Measurements from ENCODE around the gene HOXC10.
A peak's percentile ranks its signal among the peaks of the same experiment; 100 is the strongest.

Gene HOXC10

DNA sequence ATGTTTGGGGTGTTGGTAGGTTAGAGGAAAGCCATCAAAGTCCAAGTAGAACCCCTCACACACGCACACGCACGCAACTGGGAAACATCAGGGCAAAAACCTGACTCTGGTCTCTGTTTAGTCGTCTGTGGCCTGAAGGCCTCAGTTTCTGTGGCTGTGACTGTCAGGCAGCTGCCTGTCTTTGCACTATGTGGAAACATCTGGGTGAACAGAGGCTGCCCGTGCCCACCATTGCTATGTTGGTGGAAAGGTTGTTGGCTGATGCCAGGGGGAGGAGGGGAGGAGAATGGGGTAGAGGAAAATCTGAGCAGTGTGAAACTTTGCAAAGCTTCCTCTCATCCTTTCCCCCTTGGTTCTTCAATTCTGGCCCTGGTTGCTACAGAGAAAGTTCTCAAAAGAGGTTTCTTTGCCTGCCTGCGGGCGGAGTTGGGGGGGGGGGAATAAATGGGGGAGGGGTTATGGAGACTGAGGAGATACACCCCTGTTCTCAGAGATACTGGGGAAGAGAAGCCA is 7.5 kb downstream of the HOXC10 start:
- no peak for DNase-seq

DNA sequence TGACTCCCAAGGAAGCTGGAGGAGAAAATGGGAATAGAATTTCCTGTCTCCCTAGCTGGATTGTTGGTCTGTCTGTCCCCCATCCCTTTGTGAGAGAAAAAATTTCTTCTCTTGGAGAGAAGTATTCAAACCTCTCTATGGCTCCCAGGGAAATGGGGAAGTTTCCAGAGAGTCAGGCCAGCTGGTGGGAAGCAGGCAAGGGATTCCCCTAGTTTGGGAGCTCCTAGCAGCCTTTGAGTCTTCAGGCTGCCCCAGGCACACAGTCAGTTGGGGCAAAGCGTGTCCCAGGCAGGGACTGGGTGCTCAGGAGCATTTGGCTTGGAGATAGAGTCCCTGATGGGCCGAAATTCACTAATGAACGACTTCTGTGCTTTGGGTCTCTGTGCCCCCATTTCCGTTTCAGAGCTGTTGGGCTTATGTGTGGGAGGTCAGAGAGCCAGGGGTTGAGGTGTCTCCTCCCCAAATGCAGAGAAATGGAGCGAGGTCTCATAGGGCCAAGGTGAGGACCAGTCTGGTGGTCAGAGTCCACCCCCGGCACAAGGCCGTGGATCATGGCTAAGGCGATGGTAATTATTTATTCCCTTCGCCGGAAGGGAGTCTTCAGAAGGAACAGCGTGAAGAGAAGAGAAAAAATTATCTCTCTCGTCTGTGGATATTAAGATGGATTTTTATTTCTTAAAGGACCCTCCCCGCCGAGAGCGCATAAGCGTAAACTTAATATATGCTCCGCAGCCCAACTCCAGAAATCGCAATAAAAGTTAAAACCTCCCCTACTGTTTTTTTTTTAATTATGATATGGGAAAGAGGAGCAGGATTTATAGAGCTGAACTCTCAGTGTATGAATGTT is 8.4 kb downstream of the HOXC10 start:
- DNase-seq: no peak

DNA sequence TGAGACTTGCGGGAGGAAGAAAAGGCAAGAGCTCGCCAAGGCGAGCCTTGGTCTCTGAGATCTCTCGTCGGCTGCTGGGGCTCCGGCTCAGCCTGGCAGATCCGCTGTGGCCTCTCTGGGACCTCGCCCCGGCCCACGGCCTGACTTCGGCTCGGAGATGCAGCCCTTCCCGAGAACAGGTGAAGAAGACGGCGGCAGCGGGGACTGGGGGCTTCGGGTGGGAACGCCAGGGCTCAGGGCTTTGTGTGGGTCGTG is 9.0 kb downstream of the HOXC10 start:
- no peak for DNase-seq

DNA sequence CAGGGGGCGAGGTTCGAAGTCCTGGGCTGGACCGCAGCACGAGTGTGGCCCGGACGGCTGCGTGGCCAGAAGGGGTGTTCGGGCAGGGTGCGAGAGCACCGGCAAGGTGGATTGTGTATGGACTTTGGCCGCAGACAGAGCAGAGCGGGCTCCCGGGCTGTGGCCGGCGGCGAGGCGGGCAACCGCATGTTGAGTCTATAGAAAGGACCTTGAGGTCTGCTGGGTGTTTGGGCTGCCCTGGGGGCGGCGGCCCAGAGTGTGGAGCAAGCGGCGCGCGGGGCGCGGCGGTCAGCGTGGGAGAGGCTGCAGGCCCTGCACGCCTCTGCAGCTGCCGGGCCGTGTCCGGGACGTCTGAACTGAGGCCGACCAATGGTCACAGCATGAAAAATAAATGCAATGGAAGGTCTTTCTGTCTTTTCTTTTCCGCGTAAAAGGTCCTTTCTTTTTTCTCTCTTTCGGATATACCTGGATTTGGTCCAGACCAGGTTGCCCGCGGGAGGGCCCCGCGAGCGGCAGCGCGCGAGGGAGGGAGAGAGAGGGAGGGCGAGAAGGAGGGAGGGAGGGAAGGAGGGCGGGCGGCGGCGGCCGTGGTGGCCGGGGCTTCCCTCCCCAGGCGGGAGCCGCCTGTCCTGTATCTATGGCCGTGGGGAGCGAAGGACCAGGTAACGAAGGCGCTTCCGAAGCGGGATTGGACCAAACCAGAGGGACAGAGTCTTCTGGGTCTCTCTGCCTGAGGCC is 9.5 kb downstream of the HOXC10 start:
- no peak for DNase-seq

DNA sequence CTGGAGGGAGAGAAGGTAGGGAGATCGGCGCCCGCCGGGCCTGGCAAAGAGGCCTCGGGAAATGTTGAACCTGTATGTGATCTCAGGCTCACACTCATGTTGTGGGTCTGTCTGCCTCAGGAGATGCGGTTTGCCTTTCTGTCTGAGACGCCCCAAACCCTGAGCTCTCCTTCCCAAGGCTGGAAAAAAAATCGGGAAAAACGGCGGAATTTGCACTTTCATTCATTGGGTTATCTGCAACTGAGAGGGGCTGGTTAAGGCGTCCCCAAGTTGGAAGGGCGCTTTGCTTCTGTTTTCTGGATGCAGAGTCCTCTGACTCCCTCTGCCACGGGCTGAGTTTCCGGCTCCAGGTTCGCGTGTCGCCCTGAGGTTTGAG is 10.0 kb downstream of the HOXC10 start:
- no peak for DNase-seq

DNA sequence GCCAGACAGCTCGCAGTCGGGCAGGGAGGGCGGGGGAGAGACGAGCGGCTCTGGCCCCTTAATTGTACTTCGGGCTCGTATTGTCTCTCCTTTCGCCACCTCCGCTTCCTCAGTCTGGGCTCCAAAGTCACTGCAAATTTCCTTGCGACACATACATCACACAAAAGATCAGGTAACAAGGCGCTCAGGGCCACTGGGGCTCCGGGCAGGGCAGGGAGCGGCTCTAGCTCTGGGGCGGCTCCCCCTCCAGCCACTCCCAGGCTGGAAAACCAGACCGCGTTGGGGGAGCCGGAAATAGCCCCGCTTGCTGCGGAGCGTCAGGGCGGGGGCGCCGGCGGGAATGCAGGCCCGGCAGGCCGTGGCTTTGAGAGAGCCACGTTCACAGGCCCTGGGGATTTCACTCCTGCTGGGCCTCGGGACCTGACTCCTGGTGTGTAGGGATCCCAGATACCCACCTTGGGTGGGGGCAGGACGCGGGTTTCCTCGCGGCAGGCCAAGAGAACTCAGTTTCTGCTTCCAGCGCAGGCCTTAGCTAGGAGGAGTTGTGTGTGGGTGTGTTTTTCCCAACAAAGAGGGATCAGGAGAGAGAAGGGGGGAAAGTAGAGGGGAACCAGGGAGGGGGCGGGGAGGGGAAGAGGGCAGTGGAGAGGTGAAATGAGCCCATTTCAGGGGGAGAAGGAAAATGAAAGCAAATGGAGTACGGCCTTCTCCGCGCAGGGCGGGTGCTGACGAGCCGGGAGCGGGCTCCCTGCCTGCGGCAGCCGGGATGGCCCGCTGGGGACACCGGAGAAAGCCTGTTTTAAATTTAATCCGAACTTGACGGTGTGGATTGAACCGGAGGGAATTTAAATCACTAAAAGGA is 10.7 kb downstream of the HOXC10 start:
- DNase-seq: peak; percentile 43

DNA sequence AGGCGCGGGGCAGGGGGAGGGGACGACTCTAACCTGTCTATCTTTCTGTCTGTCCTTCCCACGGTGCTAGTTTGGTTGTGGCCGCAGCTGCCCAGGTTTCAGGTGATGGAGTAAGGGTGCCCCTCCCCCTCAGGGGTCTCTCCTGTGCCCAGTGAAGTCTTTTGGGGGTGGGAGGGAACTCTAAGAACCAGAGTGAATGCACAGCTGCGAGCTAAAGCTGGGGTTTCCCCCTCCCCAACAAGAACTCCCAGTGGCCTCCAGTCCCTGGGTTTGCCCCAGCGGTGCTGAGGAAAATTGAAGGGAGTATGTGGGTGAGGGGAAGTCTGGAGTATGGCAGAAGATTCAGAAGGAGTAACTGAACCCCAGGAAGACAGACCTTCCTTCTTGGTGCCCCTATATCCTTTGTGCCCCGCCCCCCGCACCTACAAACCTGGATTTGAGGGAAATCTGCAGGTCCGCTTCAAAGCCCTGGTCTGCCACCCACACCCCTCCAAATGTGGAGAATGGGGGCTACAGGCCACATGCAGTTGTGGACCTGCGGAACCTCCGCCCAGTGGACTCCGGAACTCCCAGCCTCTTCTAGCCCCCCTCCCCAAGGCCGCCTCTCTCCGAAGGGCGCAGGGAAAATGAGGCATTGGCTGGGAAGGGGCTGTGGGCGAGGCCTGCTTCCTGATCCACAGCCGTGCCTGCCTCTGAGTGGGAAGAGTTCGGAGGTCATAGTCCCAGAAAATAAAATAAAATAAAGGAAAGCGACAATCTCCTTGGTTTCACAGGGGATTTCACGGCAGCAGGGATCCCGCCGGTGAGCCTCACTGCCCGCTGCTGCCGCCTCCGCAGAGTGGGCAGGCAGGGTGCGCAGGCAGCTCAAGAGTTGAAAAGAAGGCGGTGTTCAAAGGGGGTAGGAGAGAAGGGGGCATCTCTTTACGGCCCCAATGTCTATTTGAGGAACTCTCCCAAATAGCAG is 11.6 kb downstream of the HOXC10 start:
- DNase-seq: no peak

DNA sequence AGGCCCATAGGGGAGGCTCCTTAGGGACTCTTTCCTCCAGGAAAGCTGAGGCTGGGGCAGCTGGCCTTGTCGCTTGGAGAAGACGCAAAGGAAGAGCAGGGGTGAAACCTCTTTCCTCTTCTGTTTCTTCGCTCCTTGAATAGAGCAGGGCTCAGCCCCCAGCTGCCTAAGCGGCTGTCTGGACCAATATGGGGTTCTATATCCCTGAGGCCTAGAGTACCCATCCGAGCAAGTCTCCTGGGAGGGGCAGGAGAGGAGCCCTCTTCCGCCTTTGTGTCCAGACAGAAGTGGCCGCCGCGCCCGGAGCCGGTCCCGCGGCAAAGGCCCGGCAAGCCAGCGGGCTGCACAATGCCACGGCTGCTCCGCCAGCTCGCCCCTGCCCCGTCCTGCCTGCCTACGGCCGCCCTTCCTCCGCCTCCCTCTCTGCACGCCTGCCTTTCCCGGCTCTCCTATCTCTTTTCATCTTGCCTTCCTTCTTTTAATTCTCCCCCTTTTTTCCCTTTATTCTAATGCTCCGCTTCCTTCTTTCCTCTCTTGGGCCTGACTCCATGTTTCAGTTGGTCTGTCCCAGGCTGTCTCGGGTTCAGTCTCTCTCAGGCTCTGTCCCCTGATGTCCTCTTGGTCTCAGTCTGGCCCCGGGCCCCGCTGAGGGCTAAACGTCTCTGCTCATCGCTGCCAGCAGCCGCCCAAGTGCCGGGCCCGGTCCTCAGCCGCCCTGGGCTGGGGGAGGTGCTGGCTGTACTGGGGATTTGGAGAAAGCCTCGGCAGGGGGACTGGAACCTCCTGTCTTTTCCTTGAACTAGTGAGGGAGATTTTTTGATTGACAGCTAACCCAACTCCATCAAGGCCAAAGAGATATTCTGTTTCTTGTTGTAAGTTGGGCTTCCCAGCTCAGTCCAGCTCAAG is 12.5 kb downstream of the HOXC10 start:
- DNase-seq: no peak

DNA sequence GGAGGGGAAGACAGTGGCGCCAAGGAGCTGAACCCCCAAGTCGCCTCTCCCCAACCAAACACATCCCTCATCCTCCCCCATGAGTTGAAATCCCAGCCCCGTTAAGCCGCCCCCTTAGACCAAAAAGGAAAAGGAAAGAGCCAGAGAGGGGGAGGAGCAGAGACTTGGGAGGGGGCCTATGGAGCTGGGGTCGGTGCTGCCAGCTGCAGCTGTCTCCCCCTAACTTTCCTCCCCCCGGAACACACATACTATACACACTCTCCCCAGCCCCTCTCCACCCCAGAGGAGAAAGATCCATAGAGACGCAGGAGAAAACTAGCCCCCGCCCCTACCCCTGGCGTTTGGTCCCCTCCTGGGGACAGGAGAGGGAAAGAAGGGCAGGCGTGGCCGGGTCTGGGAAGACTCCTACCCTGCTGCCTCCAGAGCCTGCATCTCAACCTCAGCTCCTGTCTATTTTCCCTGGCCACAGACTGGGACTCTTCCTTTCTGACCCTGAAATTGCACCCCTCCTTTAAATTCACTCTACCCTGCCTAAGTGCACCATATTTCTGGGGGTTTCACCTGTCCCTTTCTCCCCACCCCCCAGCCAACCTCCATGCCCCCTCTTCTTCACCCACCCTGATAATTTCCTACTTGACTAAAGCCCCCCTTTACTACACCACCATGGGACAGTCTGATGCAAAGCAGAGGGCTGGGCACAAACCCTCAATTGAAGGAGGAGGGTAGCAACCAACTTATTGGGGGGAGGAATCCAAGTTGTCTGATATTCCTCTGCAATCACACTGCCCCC is 13.4 kb downstream of the HOXC10 start:
- no peak for DNase-seq

DNA sequence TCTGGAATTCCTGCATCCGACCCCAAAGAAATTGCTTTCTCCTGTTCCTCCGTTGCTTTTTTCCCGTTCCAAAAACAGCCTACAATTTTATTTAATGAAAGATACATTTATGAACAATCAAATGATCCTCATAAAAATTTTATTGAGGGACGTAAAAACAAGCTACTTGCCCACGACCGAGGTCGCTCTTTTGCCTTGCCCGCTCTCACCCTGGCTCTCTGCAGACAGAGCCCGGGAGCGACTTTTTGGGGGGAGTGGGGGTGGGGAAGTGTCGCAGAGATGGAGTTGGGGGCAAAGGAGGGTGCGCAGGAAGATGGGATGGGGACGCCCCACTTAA is 13.9 kb downstream of the HOXC10 start:
- DNase-seq: no peak

DNA sequence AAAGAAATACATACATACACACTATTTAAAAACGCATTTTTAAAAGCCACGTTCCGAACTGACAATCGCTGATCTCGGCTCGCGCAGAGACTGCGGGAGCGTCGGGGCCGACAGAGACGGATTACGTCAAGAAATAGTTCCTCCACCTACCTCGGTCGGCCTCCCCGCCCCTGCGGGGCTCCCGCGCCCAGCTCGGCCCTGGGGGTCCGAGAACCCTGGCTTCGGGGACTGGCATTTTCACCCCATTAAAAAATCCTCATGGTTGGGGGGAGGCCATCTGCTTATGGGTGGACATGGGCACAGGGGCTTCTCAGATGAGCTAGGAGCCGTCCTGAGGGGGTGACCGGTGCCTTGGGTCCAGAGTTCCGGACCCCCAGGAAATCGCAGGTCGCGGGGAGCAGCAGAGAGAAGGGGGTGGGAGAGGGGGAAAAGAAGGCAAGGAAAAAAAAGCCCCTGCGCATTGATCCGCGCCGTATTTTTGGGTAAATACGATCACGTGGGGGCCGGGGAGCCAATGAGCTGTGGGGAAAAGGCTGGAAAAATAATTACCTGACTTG is 14.7 kb downstream of the HOXC10 start:
- DNase-seq: peak; percentile 68

DNA sequence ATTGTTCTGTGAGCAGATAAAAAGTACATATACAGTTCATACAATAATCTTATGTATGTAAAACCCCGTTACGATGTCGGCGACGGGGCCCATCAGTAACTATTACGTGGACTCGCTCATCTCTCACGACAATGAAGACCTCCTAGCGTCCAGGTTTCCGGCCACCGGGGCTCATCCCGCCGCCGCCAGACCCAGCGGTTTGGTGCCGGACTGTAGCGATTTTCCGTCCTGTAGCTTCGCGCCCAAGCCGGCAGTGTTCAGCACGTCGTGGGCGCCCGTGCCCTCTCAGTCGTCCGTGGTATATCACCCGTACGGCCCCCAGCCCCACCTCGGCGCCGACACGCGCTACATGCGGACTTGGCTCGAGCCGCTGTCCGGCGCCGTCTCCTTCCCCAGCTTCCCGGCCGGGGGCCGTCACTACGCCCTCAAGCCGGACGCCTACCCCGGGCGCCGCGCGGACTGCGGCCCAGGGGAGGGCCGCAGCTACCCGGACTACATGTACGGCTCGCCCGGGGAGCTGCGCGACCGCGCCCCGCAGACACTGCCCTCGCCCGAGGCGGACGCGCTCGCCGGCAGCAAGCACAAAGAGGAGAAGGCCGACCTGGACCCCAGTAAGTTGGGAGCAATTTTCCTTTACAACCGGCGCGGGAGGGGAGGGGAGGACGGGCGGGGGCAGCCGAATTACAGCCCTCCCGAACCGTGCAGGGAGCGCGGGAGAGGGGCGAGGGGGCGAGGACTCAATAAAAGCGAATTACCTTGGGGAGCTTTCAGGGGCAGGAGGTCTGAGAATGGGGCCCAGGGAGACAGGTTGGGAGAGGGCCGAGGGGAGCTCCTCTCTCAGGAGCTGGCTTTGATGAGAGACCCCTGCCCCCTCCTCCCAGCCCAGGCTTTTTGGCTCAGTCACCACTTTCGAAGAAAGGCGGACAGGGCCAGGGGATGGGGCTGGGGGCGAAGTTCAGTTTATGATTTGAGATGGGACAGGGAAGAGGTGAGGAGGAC is 15.5 kb downstream of the HOXC10 start, which contains the start of gene HOXC9:
Gene HOXC9 (plus strand): TSS at position 46 of the 999 bp plus-strand sequence. CDS start 28 bp downstream, at position 74.
- DNase-seq: no peak

DNA sequence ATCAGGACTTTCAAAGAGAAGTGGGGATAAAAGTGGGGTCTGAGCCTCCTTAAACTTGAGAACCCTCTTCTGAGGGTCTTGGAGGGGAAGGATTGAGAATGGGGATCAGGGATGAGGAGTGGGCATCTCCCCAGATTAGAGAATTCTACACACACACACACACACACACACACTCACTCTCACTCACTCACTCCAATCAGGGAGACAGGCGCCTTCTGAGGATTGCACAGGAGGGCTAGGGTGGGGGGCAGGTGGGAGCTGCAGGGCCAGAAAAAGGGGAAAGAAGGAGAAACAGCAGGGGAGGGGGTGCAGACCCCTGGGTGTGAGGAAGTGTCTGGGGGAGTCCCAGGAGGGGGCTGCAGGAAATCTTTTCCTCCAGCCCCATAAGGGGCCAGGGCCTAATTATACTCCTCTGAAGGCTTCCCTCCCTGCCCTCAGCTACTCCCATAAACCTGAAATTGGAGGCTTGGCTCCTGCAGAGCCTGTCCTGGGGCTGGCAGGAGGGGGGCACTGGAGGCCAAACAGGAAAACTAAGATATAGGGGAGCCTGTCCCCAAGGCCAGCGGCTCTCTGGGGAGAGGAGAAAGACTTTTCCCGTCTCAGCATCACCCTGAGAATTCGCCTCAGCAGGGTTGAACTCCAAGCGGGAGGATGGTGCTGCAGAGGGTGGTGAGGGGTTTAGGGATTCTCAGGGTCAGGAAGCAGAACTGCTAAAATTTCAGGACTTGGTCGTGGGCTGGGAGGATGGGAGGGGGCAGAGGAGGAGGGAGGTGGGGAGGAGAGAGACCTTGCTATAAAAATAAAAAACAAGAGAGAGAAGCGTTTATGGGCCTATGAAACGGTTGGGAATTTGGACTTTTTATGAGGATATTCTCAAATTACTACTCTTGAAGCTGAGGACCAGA is 16.6 kb downstream of the HOXC10 start:
- DNase-seq: no peak

DNA sequence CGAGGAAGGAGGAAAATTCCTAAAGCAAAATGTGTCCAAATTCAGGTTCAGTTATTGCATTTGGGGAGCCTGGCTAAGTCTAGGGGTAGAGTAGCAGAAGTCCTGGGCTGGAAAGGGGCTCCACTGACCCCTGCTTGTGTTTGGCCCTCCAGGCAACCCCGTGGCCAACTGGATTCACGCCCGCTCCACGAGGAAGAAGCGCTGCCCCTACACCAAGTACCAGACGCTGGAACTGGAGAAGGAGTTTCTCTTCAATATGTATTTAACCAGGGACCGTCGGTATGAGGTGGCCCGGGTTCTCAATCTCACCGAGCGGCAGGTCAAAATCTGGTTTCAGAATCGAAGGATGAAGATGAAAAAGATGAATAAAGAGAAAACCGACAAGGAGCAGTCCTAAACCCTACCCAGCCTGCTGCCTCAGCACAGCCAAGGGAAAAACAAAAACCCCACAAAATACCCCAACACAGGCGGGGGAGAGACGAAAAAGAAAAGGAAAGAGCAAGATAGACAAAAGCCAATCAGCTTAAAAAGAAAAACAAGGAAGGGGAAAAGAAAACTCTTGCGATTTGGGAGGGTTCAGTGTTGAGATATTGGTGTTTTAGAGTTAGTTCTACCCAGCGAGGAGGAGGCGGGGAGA is 17.4 kb downstream of the HOXC10 start:
- DNase-seq: no peak

DNA sequence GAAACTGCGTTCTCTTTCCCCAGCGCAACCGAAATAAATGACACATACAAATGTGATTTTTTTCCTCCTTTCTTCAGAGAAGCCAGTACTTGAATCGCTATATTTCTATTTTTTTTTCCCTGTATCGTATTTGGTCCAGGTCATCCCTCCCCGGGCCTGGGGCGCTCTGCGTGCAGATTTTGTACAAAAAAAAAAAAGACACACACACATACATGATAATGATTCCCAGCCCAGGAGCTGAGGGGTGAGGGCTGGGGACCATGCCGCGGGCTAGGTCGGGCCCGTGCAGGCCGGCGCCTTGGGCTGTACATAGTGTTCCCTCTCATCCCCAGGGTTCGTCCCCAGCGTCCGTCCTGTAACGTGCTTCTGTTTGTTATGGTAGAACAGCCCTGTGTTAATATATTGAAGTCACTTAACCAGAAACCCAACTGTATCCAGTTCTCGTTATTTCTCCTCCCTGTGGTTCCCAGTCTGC is 18.0 kb downstream of the HOXC10 start:
- no peak for DNase-seq

DNA sequence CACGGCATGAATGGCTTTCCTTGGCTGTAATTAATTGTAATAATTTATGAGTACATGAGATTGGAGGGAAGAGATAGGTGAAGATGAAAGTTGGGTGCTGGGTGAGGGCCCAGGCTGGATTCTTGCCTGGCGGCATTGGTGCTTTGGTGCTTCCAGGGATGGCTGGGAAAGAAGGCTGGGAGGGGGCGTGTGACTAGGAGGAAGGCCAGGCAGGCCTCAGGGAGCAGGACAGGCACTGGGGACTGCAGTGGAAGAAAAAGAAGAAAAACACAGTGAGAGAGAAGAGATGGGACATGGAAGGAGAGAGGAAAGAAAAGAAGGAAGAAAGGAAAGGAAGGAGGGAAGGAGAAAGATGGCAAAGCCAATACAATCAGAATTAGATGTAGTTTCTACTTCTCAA is 18.7 kb downstream of the HOXC10 start:
- DNase-seq: no peak

All from NCI-H1105 (cell line).